Body of pancreas (tissue), 4 donors: ENCODE measurements around the gene HSH2D.

Experiments used
- CTCF ChIP-seq, 7 experiments: fragments of 450-650 bp in 4 of 7; fragments of 200-600 bp in 3 of 7; sonication (generic) in 3 of 7; IDR thresholded peaks; one replicate each; pipeline ENCODE4 v1.5.1; 2016 to 2019; ENCODE audit warnings: antibody characterized with exemption in 7 of 7
- POLR2A ChIP-seq, 3 donors: fragments of 450-650 bp; IDR thresholded peaks; one replicate each; pipeline ENCODE4 v1.6.1; 2016; ENCODE audit warnings: antibody characterized with exemption in 3 of 3, mild to moderate bottlenecking in 2 of 3

- no peak for TF ChIP-seq CTCF (IDR thresholded peaks at IDR 0.05)
- no peak for TF ChIP-seq POLR2A (IDR thresholded peaks at IDR 0.05)
These were observed 14.1 kb downstream of the HSH2D start for GRCh38 chr19:16157601-16158000.
